ENCODE measurements around the gene RBM22.
A peak's percentile ranks its signal among the peaks of the same experiment; 100 is the strongest.
"Not testable (repeated sequence)": the region's sequence is repeated elsewhere in the genome, so short reads cannot be mapped to it uniquely, and the experiment has no call there.

RBM22 gene

GRCh38 chr5:150700594-150701377, at the start of gene RBM22:
Gene RBM22, minus strand, starts transcription at chr5:150701062. Its CDS starts 77 bp downstream, at chr5:150700985.
- DNase-seq (ENCODE audit: low read depth in 2 of 3, low spot score in 1 of 3) = peak; percentile 85 to 89 (median 85)

- DNase-seq (ENCODE audit: low read depth in 2 of 3, low spot score in 1 of 3) = no peak
Observed at GRCh38 chr5:150750469-150750868, 49.6 kb upstream of the RBM22 start.

- DNase-seq (ENCODE audit: low read depth in 2 of 3, low spot score in 1 of 3) = not testable (repeated sequence)
Observed at GRCh38 chr5:150743142-150743488, 42.3 kb upstream of the RBM22 start.

- not testable (repeated sequence) for DNase-seq (ENCODE audit: low read depth in 2 of 3, low spot score in 1 of 3)
Observed at GRCh38 chr5:150742455-150743141, 41.7 kb upstream of the RBM22 start.

GRCh38 chr5:150740992-150741391, 40.1 kb upstream of the RBM22 start:
- DNase-seq (ENCODE audit: low read depth in 2 of 3, low spot score in 1 of 3) = no peak

DNA sequence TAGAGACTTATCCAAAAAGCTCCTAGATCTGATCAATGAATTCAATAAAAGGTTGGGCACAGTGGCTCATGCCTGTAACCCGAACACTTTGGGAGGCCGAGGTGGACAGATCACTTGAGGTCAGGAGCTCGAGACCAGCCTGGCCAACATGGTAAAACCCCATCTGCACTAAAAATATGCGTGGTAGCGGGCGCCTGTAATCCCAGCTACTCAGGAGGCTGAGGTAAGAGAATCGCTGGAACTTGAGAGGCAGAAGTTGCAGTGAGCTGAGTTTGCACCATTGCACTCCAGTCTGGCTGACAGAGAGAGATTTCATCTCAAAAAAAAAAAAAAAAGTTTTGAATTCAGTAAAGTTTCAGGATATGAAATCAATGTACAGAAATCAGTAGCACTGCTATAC, 38.0 kb upstream of the RBM22 start:
- no peak for DNase-seq (ENCODE audit: low read depth in 2 of 3, low spot score in 1 of 3)

DNA sequence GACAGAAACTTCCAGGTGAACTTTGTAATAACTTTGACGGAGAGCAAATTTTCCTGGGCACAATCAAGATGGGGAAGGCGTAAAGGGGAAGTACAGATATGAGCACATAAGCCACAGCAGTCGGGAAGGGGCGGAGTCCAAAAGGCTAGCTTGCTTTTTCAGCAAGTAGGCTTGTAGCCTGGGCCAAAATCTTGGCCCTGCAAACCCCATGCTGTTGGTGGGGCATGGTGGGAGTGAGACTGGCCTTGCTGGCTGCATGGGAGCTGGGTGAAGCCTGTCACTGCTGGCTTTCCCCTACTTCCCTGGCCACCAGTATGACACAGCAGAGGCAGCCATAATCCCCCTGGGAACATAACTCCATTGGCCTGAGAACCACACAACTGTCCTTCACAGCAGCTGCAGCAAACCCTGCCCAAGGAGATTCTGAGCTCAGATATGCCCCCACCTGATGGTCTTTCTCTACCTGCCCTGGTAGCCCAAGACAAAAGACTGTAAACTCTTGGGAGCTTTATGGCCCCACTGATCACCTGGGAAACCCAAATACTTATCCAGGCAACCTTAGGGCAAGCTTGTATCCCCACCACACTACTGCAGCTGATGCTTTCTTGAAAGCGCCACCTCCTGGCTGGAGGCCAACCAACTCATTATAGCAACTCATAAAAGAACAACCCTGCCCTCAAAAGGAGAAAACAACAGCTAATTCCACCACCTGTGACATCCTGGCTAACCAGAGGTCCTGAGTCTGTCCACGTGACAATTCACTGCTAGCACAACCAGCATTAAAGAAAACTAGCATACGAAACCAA, 33.9 kb upstream of the RBM22 start:
- DNase-seq (ENCODE audit: low read depth in 2 of 3, low spot score in 1 of 3) = peak in 2 of 3 donors; percentile 4 to 12

DNA sequence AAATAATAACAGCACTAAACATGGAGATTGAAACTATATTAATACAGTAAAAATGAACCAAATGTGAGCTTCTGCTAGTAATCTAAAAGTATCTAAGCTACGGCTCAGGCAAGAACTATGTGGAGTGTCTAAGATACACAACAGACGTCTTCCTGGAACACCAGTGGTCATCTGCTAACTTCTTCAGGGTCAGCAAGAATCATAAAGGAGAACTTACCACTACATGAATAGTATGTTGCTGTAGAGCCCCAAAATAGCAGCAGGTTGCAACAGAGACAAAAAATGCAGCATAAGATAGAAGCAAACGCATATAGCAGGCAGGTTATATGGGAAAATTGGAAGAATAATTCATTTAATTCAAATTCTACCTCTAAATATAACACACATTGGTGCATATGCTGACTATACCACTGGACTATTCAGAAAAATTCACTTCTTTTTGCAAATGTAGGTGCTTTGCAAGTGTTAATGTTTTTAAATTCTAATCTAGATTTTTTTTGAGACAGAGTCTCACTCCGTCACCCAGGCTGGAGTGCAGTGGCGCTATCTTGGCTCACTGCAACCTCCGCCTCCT, 30.9 kb upstream of the RBM22 start:
- DNase-seq (ENCODE audit: low read depth in 2 of 3, low spot score in 1 of 3) = no peak

DNA sequence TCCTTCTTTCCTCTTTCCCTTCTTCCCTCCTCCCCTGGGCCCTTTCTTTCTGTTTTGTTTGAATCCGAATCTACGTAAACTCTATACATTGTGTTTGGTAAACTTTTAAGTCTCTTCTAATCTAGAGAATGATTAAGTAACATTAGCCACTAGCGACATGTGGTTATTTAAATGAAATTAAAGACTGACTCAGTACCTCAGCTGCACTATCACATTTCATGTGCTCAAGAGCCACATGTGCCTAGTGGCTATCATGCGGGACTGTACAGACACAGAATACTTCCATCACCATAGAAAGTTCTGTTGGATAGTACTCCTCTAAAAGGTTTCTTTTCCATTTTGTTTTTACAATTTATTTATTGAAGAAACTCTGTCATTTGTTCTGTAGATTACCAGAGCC, 29.0 kb upstream of the RBM22 start:
- no peak for DNase-seq (ENCODE audit: low read depth in 2 of 3, low spot score in 1 of 3)

- DNase-seq (ENCODE audit: low read depth in 2 of 3, low spot score in 1 of 3) = no peak
Observed at GRCh38 chr5:150723845-150724244, 23.0 kb upstream of the RBM22 start.

DNA sequence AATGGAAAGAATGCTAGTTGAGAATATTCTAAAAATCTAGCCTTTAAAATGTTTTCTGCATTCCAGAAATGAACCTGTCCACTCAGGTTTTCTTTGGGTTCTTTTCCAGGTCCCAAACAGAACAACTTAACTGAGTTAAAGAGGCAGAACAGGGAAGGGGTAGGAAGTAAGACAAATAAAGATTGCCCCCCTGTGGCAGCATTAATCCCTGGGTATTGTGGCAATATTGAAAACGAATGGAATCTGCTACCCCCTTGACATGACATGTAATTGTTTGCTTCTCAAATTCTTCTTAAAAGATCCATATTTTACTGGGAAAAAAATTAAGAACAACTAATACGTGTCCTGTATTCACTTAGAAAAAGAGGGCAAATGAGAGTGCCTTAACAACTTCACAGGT, 9.3 kb upstream of the RBM22 start:
- DNase-seq (ENCODE audit: low read depth in 2 of 3, low spot score in 1 of 3) = no peak

- DNase-seq (ENCODE audit: low read depth in 2 of 3, low spot score in 1 of 3) = no peak
Observed at GRCh38 chr5:150706776-150707390, 6.0 kb upstream of the RBM22 start.

DNA sequence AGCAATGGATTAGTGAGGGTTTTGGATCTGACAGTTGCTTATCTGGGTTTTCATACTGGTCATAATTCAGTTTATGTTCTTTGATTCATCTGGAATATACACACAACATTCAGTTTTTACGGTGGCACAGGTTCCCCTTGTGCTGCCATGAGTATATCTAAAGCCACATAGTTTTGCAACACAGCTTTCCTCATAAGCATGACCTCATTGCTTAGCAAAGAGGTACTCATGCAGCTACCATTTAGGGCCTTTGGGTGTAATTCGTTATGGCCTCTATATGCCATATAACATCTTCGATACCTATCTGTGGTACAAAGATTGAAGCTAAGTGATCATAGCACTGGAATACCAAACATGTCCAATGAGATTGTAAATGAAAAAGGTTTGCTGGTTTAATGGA, 2.9 kb upstream of the RBM22 start:
- no peak for DNase-seq (ENCODE audit: low read depth in 2 of 3, low spot score in 1 of 3)

- peak in 1 of 3 donors; percentile 8 for DNase-seq (ENCODE audit: low read depth in 2 of 3, low spot score in 1 of 3)
Observed at GRCh38 chr5:150700246-150700593, 642 bp downstream of the RBM22 start.

GRCh38 chr5:150694612-150695011, 6.2 kb downstream of the RBM22 start:
- DNase-seq (ENCODE audit: low read depth in 2 of 3, low spot score in 1 of 3) = no peak

DNA sequence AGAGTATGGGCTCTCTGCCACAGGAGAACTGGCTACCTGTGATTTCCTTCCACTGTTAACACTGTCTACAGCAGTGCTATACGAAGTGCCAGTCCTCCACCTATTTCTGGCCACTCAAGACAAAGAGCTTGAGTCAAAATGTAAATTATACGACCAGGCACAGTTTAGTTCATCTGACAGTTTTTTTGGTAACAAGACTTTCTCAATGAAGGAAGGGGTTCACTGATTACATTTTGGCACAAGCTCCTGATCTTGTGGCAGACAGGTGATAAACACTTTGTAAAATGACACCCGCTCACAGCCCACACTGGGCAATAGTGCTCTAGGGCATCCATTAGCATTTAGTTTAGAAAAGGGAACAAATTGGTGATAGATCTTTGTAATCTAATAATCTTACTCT, 8.6 kb downstream of the RBM22 start:
- DNase-seq (ENCODE audit: low read depth in 2 of 3, low spot score in 1 of 3) = no peak

DNA sequence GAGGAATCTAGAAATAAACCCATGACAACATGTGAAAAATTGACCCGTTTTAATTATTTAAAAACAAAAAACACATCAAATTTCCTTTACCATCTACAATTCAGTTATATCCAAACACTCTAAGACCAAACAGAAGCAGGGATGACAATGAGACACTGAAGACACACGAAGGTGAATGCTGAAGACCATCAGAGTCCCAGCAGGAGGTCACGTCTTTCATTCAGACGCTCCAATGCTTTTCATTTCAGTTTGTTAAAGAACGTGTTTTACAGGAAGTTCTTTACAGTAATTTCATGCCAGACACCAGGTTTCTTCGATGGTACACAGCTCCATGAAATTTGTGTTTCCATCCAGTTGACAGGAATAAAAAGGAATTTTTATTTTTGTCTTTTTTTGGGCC, 10.1 kb downstream of the RBM22 start:
- DNase-seq (ENCODE audit: low read depth in 2 of 3, low spot score in 1 of 3) = no peak

DNA sequence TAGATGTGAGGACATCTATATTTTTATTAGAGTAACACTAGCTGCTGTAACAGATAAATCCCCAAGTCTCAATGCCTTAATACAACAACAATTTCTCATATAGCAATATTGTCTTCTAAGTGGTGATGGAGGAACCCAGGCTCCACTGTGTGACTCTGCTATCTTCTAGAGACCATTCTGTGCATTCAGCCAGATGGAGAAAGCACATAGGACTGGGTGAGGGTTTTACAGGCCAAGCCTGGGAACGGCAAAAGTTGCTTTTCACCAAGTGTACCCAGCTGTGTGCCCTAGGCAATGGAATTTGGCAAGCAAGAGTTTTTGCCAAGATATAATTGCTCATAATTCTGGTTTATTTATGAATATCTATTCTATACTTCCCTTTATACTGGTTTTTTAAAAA, 11.7 kb downstream of the RBM22 start:
- no peak for DNase-seq (ENCODE audit: low read depth in 2 of 3, low spot score in 1 of 3)

DNA sequence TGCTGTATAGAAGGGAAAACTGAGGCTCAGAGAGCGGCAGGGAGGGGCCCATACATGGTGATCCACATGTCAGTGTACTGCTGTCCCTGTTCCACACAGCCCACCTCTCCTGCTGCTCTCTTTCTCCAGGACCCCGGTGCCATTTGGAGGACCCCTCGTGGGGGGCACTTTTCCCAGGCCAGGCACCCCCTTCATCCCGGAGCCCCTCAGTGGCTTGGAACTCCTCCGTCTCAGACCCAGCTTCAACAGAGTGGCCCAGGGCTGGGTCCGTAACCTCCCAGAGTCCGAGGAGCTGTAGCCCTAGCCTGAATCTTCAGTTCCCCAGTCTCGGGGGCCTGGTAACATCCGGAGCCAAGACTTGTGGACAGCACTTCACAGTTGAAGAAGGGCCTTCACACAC, 24.3 kb downstream of the RBM22 start:
- no peak for DNase-seq (ENCODE audit: low read depth in 2 of 3, low spot score in 1 of 3)

- DNase-seq (ENCODE audit: low read depth in 2 of 3, low spot score in 1 of 3) = no peak
Observed at GRCh38 chr5:150675069-150675468, 25.8 kb downstream of the RBM22 start.

GRCh38 chr5:150674341-150674821, 26.5 kb downstream of the RBM22 start:
- no peak for DNase-seq (ENCODE audit: low read depth in 2 of 3, low spot score in 1 of 3)

All from stimulated activated CD4-positive, alpha-beta T cell treated with anti-CD3 and anti-CD28 coated beads, Interleukin-12 subunit alpha, Interleukin-12 subunit beta, amount 100 ng/mL, for 48 hours (primary cell).